Adrenal gland (tissue), 12 donors: ENCODE data around the gene ASB18. TPM values are rescaled to one million over a fixed set of nuclear protein-coding genes. Genes with fewer than 3 reads are reported as not detected.

ENCODE experiments used
- DNase-seq, 7 donors: peaks; one replicate each; pipeline ENCODE4 v3.0.0-alpha.2; 2019 to 2020
- H3K27ac ChIP-seq, 5 donors: fragments of 200-600 bp; sonication (generic) in 4 of 5; 1 replicate in 3 of 5; 2 replicates in 2 of 5; pipeline versions ENCODE4 v1.5.1 to v1.8.0; 2016 to 2020; ENCODE audit warnings: mild to moderate bottlenecking in 1 of 5
- H3K27me3 ChIP-seq: fragments of 200-600 bp; 2 replicates; pipeline ENCODE4 v1.8.0; 2021
- H3K36me3 ChIP-seq, 2 donors: fragments of 200-600 bp; replicated peaks in 1 of 2; 1 replicate in 1 of 2; 2 replicates in 1 of 2; pipeline versions ENCODE4 v1.5.1 to v1.8.0; 2018 to 2022
- H3K4me1 ChIP-seq, 2 donors: fragments of 200-600 bp; replicated peaks in 1 of 2; 1 replicate in 1 of 2; 2 replicates in 1 of 2; pipeline versions ENCODE4 v1.5.1 to v1.8.0; 2018 to 2021
- H3K4me3 ChIP-seq, 4 donors: fragments of 200-600 bp; sonication (generic) in 3 of 4; one replicate each; pipeline ENCODE4 v1.5.1; 2016 to 2018
- H3K9me3 ChIP-seq, 3 donors: fragments of 200-600 bp; sonication (generic) in 1 of 3; replicated peaks in 1 of 3; 1 replicate in 2 of 3; 2 replicates in 1 of 3; pipeline versions ENCODE4 v1.5.1 to v1.8.0; 2016 to 2021
- POLR2A ChIP-seq, 2 donors: fragments of 450-650 bp; IDR thresholded peaks; one replicate each; pipeline ENCODE4 v1.6.1; 2017; ENCODE audit warnings: antibody characterized with exemption in 2 of 2, mild to moderate bottlenecking in 2 of 2, moderate library complexity in 1 of 2
- WGBS, 4 donors: extraction: QIAGEN DNeasy Blood & Tissue Kit in 2 of 4; methylation state at CpG; one replicate each; pipeline versions ENCODE4 v1.1.5 to v1.1.7; 2013 to 2017; 5-methylcytosine and 5-hydroxymethylcytosine counted together
- intact Hi-C, 2 donors: fragments of 100-400 bp; cut with DNase I; formaldehyde crosslinking; loops; one replicate each; pipeline versions ENCODE4 v1.14.1 to v1.15.0; 2022 to 2023
- polyA plus RNA-seq, 3 donors: library from polyadenylated mRNA; stranded (reverse); fragments of 200-250 nt in 2 of 3; fragments of 350-450 nt in 1 of 3; fragmentation: Illumina TruSeq in 1 of 3; extraction: RNeasy Lipid Tissue Mini Kit (QIAGEN cat#74804) in 1 of 3; gene quantifications; one replicate each; pipeline ENCODE4 v1.2.3, GENCODE V29; 2013 to 2014
- total RNA-seq, 9 donors: library from RNA; depleted of rRNA in 4 of 9; stranded (reverse); fragments of >200 nt in 4 of 9; fragments of 120-200 nt in 1 of 9; fragmentation: NEBNext Ultra II Directional in 1 of 9; extraction: Animal tissue kit (Norgen Biotek cat#: 25700) in 1 of 9; gene quantifications; one replicate each; pipeline versions ENCODE4 v1.1.0 to v1.2.4, GENCODE V29; 2013 to 2023
- TF ChIP-seq, protein P1 (sequence below), 6 experiments: fragments of 450-650 bp in 4 of 6; fragments of 200-600 bp in 2 of 6; sonication (generic) in 1 of 6; IDR thresholded peaks; 1 replicate in 5 of 6; 2 replicates in 1 of 6; pipeline versions ENCODE4 v1.5.1 to v1.8.0; 2016 to 2021; ENCODE audit warnings: antibody characterized with exemption in 6 of 6, mild to moderate bottlenecking in 2 of 6, moderate library complexity in 1 of 6
- donor health status: healthy with polysubstance abuse.
- donor health status: Bipolar disorder and iron deficiency.
- donor health status: DM: yes; HTN: yes; CAD: no.
- donor health status: DM: no; HTN: no; CAD: no.
- donor health status: DM: no; HTN: no; CAD: no.
- donor health status: DM: yes; HTN: yes; CAD: no.

Gene ASB18
- total and polyA plus RNA-seq, 12 donors, result not detected

DNA sequence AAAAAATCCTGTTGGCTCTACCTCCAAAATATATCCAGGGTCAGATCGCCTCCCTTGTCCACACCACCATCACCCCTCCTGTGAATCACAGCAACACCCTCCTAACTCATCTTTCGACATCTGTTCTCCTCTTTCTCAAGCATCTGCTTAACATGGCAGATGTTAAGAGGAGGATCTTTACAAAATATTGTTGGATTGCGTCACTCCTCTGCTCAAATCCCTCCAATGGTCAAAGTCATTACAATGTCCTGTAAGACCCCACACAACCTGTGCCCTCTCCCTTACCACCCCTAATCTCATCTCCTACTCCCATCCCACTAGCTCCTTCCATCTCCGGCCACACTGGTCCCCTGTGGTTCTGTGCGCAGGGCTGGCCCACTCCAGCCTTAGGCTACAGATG, 59.3 kb downstream of the ASB18 start:
- no peak for TF ChIP-seq POLR2A (IDR thresholded peaks at IDR 0.05)
- TF ChIP-seq, protein P1, sequence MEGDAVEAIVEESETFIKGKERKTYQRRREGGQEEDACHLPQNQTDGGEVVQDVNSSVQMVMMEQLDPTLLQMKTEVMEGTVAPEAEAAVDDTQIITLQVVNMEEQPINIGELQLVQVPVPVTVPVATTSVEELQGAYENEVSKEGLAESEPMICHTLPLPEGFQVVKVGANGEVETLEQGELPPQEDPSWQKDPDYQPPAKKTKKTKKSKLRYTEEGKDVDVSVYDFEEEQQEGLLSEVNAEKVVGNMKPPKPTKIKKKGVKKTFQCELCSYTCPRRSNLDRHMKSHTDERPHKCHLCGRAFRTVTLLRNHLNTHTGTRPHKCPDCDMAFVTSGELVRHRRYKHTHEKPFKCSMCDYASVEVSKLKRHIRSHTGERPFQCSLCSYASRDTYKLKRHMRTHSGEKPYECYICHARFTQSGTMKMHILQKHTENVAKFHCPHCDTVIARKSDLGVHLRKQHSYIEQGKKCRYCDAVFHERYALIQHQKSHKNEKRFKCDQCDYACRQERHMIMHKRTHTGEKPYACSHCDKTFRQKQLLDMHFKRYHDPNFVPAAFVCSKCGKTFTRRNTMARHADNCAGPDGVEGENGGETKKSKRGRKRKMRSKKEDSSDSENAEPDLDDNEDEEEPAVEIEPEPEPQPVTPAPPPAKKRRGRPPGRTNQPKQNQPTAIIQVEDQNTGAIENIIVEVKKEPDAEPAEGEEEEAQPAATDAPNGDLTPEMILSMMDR (IDR thresholded peaks at IDR 0.05), result no peak
- Histone ChIP-seq H3K4me3 (no peak overlapping the region), H3K9me3 (no peaks in the 10 kb centered on the region), H3K4me1 (no peaks in the 10 kb centered on the region), H3K27ac (no peak overlapping the region), H3K36me3 (no peaks in the 10 kb centered on the region), H3K27me3 (peaks cover 3% of the 10 kb centered on the region)
- WGBS, 4 donors, result 75 to 88% (median 87%) methylated on average over 5 of the region's 5 CpGs
- no peak for DNase-seq
- intact Hi-C loops, result no loop called here

GRCh38 chr2:236200378-236200777, 63.8 kb downstream of the ASB18 start:
- DNase-seq, result no peak
- 56 to 73% (median 65%) methylated on average over 6 to 7 of the region's 7 CpGs for WGBS, 4 donors

GRCh38 chr2:236196366-236196765, 67.8 kb downstream of the ASB18 start:
- DNase-seq, result no peak
- H3K27ac ChIP-seq, result no peak overlapping the region
- WGBS, 4 donors, result 76 to 80% (median 77%) methylated on average over 7 of the region's 7 CpGs

More at GRCh38 chr2:236200378-236200777, 63.8 kb downstream of the ASB18 start:
- TF ChIP-seq, protein P1 (IDR thresholded peaks at IDR 0.05), result no peak
- no peak for TF ChIP-seq POLR2A (IDR thresholded peaks at IDR 0.05)
- no peak overlapping the region for H3K4me3 ChIP-seq
- no peaks in the 10 kb centered on the region for H3K9me3 ChIP-seq
- H3K27me3 ChIP-seq, result peaks cover 3% of the 10 kb centered on the region
- intact Hi-C loops, result no loop called here
- no peaks in the 10 kb centered on the region for H3K4me1 ChIP-seq
- H3K27ac ChIP-seq, result no peak overlapping the region
- no peaks in the 10 kb centered on the region for H3K36me3 ChIP-seq

DNA sequence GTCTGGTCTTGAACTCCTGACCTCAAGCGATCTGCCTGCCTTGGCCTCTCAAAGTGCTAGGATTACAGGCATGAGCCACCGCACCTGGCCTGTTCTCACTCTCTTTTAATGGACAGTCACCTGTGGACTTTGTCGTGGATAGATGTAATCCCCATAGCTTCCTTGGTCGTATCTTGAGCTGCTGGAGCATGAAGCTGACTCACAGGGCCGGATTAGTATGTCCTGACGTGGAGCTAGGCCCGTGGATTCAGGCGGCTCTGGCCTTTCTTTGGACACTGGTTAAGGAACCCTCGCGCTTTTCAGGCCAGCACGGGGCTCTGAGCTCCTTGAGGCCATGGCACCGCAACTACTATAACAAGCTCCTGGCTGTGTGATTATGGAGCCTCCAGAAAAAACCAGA, 68.5 kb downstream of the ASB18 start:
- H3K4me3 ChIP-seq, result no peak overlapping the region
- intact Hi-C loops, result no loop called here
- H3K4me1 ChIP-seq, result no peaks in the 10 kb centered on the region
- H3K27me3 ChIP-seq, result no peaks in the 10 kb centered on the region
- H3K9me3 ChIP-seq, result no peaks in the 10 kb centered on the region
- TF ChIP-seq, protein P1 (IDR thresholded peaks at IDR 0.05), result no peak
- TF ChIP-seq POLR2A (IDR thresholded peaks at IDR 0.05), result no peak
- no peak overlapping the region for H3K27ac ChIP-seq
- WGBS, 4 donors, result 80 to 86% (median 84%) methylated on average over 11 to 12 of the region's 12 CpGs
- no peaks in the 10 kb centered on the region for H3K36me3 ChIP-seq
- no peak for DNase-seq

More at GRCh38 chr2:236196366-236196765, 67.8 kb downstream of the ASB18 start:
- Histone ChIP-seq H3K27me3 (no peaks in the 10 kb centered on the region), H3K4me3 (no peak overlapping the region), H3K36me3 (no peaks in the 10 kb centered on the region), H3K4me1 (no peaks in the 10 kb centered on the region), H3K9me3 (no peaks in the 10 kb centered on the region)
- no peak for TF ChIP-seq POLR2A (IDR thresholded peaks at IDR 0.05)
- TF ChIP-seq, protein P1 (IDR thresholded peaks at IDR 0.05), result no peak
- intact Hi-C loops, result no loop called here
